ENCODE results near the gene SLC6A1. TPM values are rescaled to one million over a fixed set of nuclear protein-coding genes. Genes with fewer than 3 reads are reported as not detected.

SLC6A1 gene
- total and polyA plus RNA-seq, 2 of the 8 experiments (the other 6 are each of a cell fraction or from before 2014, with no cell fraction given), result 0.30 to 0.63 TPM

DNA sequence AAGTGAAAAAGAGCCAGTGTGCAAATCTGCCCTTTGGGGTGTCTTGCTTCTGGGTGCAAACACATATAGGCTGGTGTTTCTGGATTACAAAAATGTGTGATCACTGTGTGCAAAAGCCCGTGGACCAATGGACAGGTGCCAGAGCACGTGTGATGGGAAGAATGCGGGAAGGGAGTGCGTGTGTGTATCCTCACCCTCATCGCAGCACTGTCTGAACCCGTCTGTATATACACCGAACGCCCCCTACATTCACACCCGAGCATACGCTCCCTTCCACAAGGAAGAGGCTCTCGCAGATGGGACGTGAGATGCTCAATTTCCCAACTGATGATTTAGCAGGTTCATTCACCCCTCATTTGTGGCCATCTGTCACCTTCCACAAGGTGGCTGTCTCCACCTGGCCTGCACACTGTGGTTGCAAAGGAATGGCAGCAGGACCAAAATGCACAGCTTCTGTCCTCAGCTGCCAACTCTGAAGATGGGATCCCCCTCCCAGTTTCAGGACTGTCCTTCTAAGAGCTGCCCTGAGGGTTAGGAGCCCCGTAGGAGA lies 19.4 kb upstream of the SLC6A1 start:
- no peaks in the 10 kb centered on the region for H3K9me3 ChIP-seq (ENCODE audit: insufficient read depth in 2 of 2, low read depth in 1 of 2, low read length in 1 of 2)
- H3K56ac ChIP-seq (replicated peaks; ENCODE audit: insufficient read length, low read depth, low read length), result no peak overlapping the region
- DNase-seq (ENCODE audit: low read depth in 1 of 2, low spot score in 2 of 2), result no peak
- no peak overlapping the region for H2BK120ac ChIP-seq (replicated peaks; ENCODE audit: low read depth, low read length)
- H3K23ac ChIP-seq (ENCODE audit: insufficient read length), result no peak overlapping the region
- no peak overlapping the region for H3K14ac ChIP-seq (ENCODE audit: insufficient read length)
- no peak overlapping the region for H2AFZ ChIP-seq (ENCODE audit: low read length)
- H2AK5ac ChIP-seq (ENCODE audit: low read depth, low read length), result no peak overlapping the region
- H3K4me2 ChIP-seq (ENCODE audit: insufficient read depth in 1 of 2, low read depth in 2 of 2, low read length in 2 of 2), result no peak overlapping the region
- no peak overlapping the region for H3K9ac ChIP-seq (replicated peaks in 1 of 4; ENCODE audit: extremely low read depth in 1 of 4, low read depth in 3 of 4, low read length in 3 of 4)
- no peaks in the 10 kb centered on the region for H3K79me1 ChIP-seq (ENCODE audit: low read depth, low read length)
- no peak overlapping the region for H4K8ac ChIP-seq (ENCODE audit: extremely low read depth, insufficient read depth, low read length)
- CTCF ChIA-PET (ENCODE audit: partially characterized antibody), result interaction anchor here (1.6 to 2.5 kb wide), 3 partner anchors 10 to 87 kb away, joined by 8 to 12 read pairs (median 9); no protein-coding TSS in a partner anchor
- no peak for FAIRE-seq
- H2BK12ac ChIP-seq (ENCODE audit: low read depth, low read length), result 0 out of 2 replicates have a peak overlapping the region, but pooled peaks have one; percentile 94
- 88% methylated on average over 13 of the region's 13 CpGs; no CpG with 5 or more reads in 1 of the 2 experiments for WGBS, 2 experiments (ENCODE audit: extremely low coverage in 1 of 2, insufficient coverage in 1 of 2, insufficient read length in 1 of 2, insufficient replicate concordance in 2 of 2, low coverage in 1 of 2, low lambda C conversion rate in 2 of 2, missing lambda C conversion rate in 1 of 2)
- TF ChIP-seq TBP (IDR thresholded peaks at IDR 0.05; ENCODE audit: low read depth, low read length), result no peak
- 0 out of 4 replicates have a peak, but pooled peaks of 1 of the 3 experiments have one; percentile 17 for TF ChIP-seq CTCF (IDR thresholded peaks at IDR 0.05; ENCODE audit: control extremely low read depth in 1 of 3, insufficient read depth in 1 of 3, low read depth in 1 of 3, low read length in 3 of 3)
- peak; percentile 26 to 36; a peak in 2 of 4 replicates for TF ChIP-seq RAD21 (IDR thresholded peaks at IDR 0.05 in 1 of 2, conservative IDR thresholded peaks at IDR 0.05 in 1 of 2; ENCODE audit: low read depth in 2 of 2, low read length in 2 of 2)
- TF ChIP-seq POLR2AphosphoS5 (IDR thresholded peaks at IDR 0.05; ENCODE audit: low read depth, low read length), result no peak
- no peak overlapping the region for H3K18ac ChIP-seq (ENCODE audit: extremely low read depth, low read length)
- H3K4me1 ChIP-seq (replicated peaks in 1 of 4; ENCODE audit: control insufficient read depth in 3 of 4, insufficient read depth in 4 of 4, low read length in 3 of 4), result peaks cover 8 to 23% (median 15%) of the 10 kb centered on the region in 4 experiments
- H3K4ac ChIP-seq (replicated peaks; ENCODE audit: insufficient read length, low read depth, low read length), result no peak overlapping the region
- H2BK5ac ChIP-seq (ENCODE audit: low read depth, low read length), result no peak overlapping the region
- no peak overlapping the region for H3K27ac ChIP-seq (ENCODE audit: low read depth, low read length)
- no peaks in the 10 kb centered on the region; a peak in 4 of 7 replicates for H3K27me3 ChIP-seq (replicated peaks in 1 of 4; ENCODE audit: control insufficient read depth in 3 of 4, extremely low read depth in 1 of 4, insufficient read depth in 3 of 4, low read length in 3 of 4)
- H3K79me2 ChIP-seq (ENCODE audit: control insufficient read depth in 1 of 2, insufficient read depth in 2 of 2, low read length in 2 of 2), result no peaks in the 10 kb centered on the region
- H2BK15ac ChIP-seq (ENCODE audit: low read length), result no peak overlapping the region
- 0 out of 2 replicates have a peak overlapping the region, but pooled peaks have one; percentile 3 for H2BK20ac ChIP-seq (ENCODE audit: low read length)
- POLR2A ChIA-PET (ENCODE audit: partially characterized antibody), result interaction anchor here (0.5 kb wide), 2 partner anchors 414 to 444 kb away, joined by 3 read pairs; no protein-coding TSS in a partner anchor
- no peaks in the 10 kb centered on the region for H4K20me1 ChIP-seq (replicated peaks in 1 of 2; ENCODE audit: control insufficient read depth in 1 of 2, insufficient read depth in 2 of 2, low read length in 2 of 2)
- H4K91ac ChIP-seq (replicated peaks; ENCODE audit: insufficient read length, low read length), result no peak overlapping the region
- no peak overlapping the region for H3K4me3 ChIP-seq (ENCODE audit: extremely low read depth in 1 of 4, insufficient read depth in 2 of 4, low read depth in 3 of 4, low read length in 4 of 4)
- no peaks in the 10 kb centered on the region; a peak in 1 of 8 replicates for H3K36me3 ChIP-seq (ENCODE audit: control insufficient read depth in 2 of 4, insufficient read depth in 4 of 4, low read length in 3 of 4)
- H3K23me2 ChIP-seq (ENCODE audit: low read depth, low read length), result no peaks in the 10 kb centered on the region
- H4K5ac ChIP-seq (ENCODE audit: insufficient read length, low read depth, low read length), result no peak overlapping the region

Measured in H1 (cell line).